ENCODE results near the gene MSANTD4. TPM values are rescaled to one million over a fixed set of nuclear protein-coding genes. Genes with fewer than 3 reads are reported as not detected.

Gene MSANTD4
- polyA plus RNA-seq, 1 donor (not counting 4 experiments of a cell fraction or from before 2014, with no cell fraction given): 10.6 TPM

DNA sequence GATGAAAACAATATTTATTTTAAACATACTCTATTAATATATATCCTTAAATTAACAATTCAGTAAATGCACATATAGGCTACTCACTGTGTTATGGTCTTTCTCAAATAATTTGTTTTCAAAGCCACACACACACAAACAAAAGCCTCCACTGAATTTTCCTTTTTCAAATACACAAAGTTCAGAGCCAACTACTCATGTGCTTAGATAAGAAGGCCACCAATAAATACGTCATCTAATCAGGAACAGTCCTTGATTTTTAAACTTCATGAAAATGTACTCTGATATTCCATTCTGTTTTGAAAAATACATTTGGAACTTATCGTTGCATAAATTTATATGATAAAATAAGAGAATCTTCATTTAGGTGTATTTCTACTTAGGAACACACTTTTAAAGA is 29.1 kb upstream of the MSANTD4 start:
- H4K20me1 ChIP-seq (ENCODE audit: control insufficient read depth, extremely low read depth, insufficient read depth, low read length): no peaks in the 10 kb centered on the region
- no peaks in the 10 kb centered on the region for H3K27me3 ChIP-seq (ENCODE audit: control insufficient read depth, extremely low read depth, insufficient read depth, low read length)
- no peaks in the 10 kb centered on the region for H3K9me1 ChIP-seq (ENCODE audit: control insufficient read depth, extremely low read depth, insufficient read depth, low read length)
- no peak for TF ChIP-seq EZH2 (IDR thresholded peaks at IDR 0.05; ENCODE audit: low read length)
- TF ChIP-seq, protein P1, sequence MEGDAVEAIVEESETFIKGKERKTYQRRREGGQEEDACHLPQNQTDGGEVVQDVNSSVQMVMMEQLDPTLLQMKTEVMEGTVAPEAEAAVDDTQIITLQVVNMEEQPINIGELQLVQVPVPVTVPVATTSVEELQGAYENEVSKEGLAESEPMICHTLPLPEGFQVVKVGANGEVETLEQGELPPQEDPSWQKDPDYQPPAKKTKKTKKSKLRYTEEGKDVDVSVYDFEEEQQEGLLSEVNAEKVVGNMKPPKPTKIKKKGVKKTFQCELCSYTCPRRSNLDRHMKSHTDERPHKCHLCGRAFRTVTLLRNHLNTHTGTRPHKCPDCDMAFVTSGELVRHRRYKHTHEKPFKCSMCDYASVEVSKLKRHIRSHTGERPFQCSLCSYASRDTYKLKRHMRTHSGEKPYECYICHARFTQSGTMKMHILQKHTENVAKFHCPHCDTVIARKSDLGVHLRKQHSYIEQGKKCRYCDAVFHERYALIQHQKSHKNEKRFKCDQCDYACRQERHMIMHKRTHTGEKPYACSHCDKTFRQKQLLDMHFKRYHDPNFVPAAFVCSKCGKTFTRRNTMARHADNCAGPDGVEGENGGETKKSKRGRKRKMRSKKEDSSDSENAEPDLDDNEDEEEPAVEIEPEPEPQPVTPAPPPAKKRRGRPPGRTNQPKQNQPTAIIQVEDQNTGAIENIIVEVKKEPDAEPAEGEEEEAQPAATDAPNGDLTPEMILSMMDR (optimal IDR thresholded peaks at IDR 0.05 in 1 of 3, IDR thresholded peaks at IDR 0.05 in 1 of 3, conservative IDR thresholded peaks at IDR 0.05 in 1 of 3; ENCODE audit: extremely low read depth in 1 of 3, insufficient read depth in 2 of 3, low read length in 3 of 3): no peak
- H3K27ac ChIP-seq (ENCODE audit: control insufficient read depth, insufficient read depth, low read length): no peak overlapping the region
- no peak overlapping the region for H3K4me3 ChIP-seq (ENCODE audit: control insufficient read depth in 2 of 3, extremely low read depth in 1 of 3, insufficient read depth in 2 of 3, low read depth in 1 of 3, low read length in 3 of 3)
- no peak for FAIRE-seq
- H3K4me2 ChIP-seq (ENCODE audit: control insufficient read depth, extremely low read depth, insufficient read depth, low read depth, low read length): no peak overlapping the region
- no peak overlapping the region for H2AFZ ChIP-seq (ENCODE audit: control insufficient read depth, low read length)
- dilution Hi-C loops (cut with MboI; ENCODE audit: extremely low pct_ligation_motif_present, low sequenced_read_pairs): no loop called here
- H3K36me3 ChIP-seq (ENCODE audit: control insufficient read depth in 2 of 2, extremely low read depth in 1 of 2, insufficient read depth in 2 of 2, low read length in 2 of 2): no peaks in the 10 kb centered on the region
- H3K9me3 ChIP-seq (ENCODE audit: control insufficient read depth, low read depth, low read length): no peaks in the 10 kb centered on the region
- no peak for DNase-seq (ENCODE audit: low read depth, low spot score)
- H3K79me2 ChIP-seq (ENCODE audit: control insufficient read depth, insufficient read depth, low read length): no peaks in the 10 kb centered on the region
- H3K9ac ChIP-seq (ENCODE audit: control insufficient read depth, extremely low read depth, insufficient read depth, low read length): no peak overlapping the region
- H3K4me1 ChIP-seq (ENCODE audit: control insufficient read depth, extremely low read depth, insufficient read depth, low read length): no peaks in the 10 kb centered on the region

DNA sequence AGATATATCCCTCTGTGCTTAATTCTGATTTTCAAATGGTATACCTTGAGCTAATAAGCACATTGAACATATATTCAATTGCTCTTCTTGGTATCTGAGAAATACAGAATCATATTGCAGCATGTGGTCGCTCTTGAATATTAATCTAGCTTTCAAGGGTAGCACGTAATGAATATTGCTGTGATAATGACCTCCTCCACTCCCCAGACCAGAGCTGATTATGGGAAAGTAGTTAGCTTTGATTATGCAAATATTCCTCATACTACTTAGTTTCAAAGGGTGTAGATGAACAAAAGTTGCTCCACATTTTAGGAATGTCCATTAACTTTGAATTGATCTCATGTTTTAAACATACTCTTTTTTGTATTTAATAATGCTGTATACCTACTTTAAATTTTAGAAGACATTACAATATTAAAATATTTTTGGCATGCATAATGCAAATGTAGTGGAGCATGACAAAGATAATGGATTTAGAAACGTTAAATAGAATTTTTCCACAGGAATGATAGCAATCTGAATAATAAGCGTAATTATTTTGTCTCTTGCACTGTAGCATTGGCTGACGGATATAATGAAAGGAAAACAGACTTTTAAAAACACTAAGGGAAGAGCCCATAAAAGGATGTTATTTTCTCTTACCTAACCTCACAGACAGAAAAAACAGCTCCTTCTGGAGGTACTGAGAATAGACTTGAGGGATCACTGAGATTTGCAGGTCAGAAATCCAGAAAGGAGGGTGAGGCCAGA is 27.9 kb upstream of the MSANTD4 start:
- Histone ChIP-seq H3K9me1 (ENCODE audit: control insufficient read depth, extremely low read depth, insufficient read depth, low read length) (no peaks in the 10 kb centered on the region), H3K36me3 (ENCODE audit: control insufficient read depth in 2 of 2, extremely low read depth in 1 of 2, insufficient read depth in 2 of 2, low read length in 2 of 2) (no peaks in the 10 kb centered on the region), H3K4me3 (ENCODE audit: control insufficient read depth in 2 of 3, extremely low read depth in 1 of 3, insufficient read depth in 2 of 3, low read depth in 1 of 3, low read length in 3 of 3) (no peak overlapping the region), H3K4me1 (ENCODE audit: control insufficient read depth, extremely low read depth, insufficient read depth, low read length) (no peaks in the 10 kb centered on the region), H3K27me3 (ENCODE audit: control insufficient read depth, extremely low read depth, insufficient read depth, low read length) (no peaks in the 10 kb centered on the region), H3K9me3 (ENCODE audit: control insufficient read depth, low read depth, low read length) (no peaks in the 10 kb centered on the region), H3K79me2 (ENCODE audit: control insufficient read depth, insufficient read depth, low read length) (no peaks in the 10 kb centered on the region), H3K4me2 (ENCODE audit: control insufficient read depth, extremely low read depth, insufficient read depth, low read depth, low read length) (no peak overlapping the region), H4K20me1 (ENCODE audit: control insufficient read depth, extremely low read depth, insufficient read depth, low read length) (no peaks in the 10 kb centered on the region), H3K9ac (ENCODE audit: control insufficient read depth, extremely low read depth, insufficient read depth, low read length) (no peak overlapping the region), H3K27ac (ENCODE audit: control insufficient read depth, insufficient read depth, low read length) (no peak overlapping the region), H2AFZ (ENCODE audit: control insufficient read depth, low read length) (no peak overlapping the region)
- no peak for FAIRE-seq
- DNase-seq (ENCODE audit: low read depth, low spot score): no peak
- dilution Hi-C loops (cut with MboI; ENCODE audit: extremely low pct_ligation_motif_present, low sequenced_read_pairs): no loop called here
- no peak for TF ChIP-seq EZH2 (IDR thresholded peaks at IDR 0.05; ENCODE audit: low read length)
- TF ChIP-seq, protein P1 (optimal IDR thresholded peaks at IDR 0.05 in 1 of 3, IDR thresholded peaks at IDR 0.05 in 1 of 3, conservative IDR thresholded peaks at IDR 0.05 in 1 of 3; ENCODE audit: extremely low read depth in 1 of 3, insufficient read depth in 2 of 3, low read length in 3 of 3): no peak
